Ectodermal cell (in vitro differentiated cells): Measurements from ENCODE around the gene BMP7.

Source experiments
- H3K27ac ChIP-seq: 2 replicates; pipeline ENCODE4 v1.7.0; 2013; ENCODE audit warnings: mild to moderate bottlenecking, low read depth, low read length; ENCODE audit not compliant: insufficient read depth, poor library complexity, severe bottlenecking
- H3K27me3 ChIP-seq: 2 replicates; pipeline ENCODE4 v1.7.0; 2013; ENCODE audit warnings: mild to moderate bottlenecking, low read length; ENCODE audit not compliant: insufficient read depth, control insufficient read depth, poor library complexity, severe bottlenecking
- H3K36me3 ChIP-seq: one replicate; pipeline ENCODE4 v1.7.0; 2013; ENCODE audit warnings: low read length; ENCODE audit not compliant: control insufficient read depth, insufficient read depth
- H3K4me1 ChIP-seq: one replicate; pipeline ENCODE4 v1.7.0; 2013; ENCODE audit warnings: low read length; ENCODE audit not compliant: control insufficient read depth, insufficient read depth
- H3K4me3 ChIP-seq: 2 replicates; pipeline ENCODE4 v1.7.0; 2013; ENCODE audit warnings: low read depth, low read length, control low read depth; ENCODE audit not compliant: insufficient read depth
- H3K9me3 ChIP-seq: 2 replicates; pipeline ENCODE4 v1.7.0; 2013; ENCODE audit warnings: mild to moderate bottlenecking, low read length, moderate library complexity; ENCODE audit not compliant: control insufficient read depth
- WGBS, 2 experiments: methylation state at CpG; one replicate each; pipeline ENCODE4 v1.1.7; 2013; ENCODE audit warnings: missing lambda C conversion rate in 2 of 2; 5-methylcytosine and 5-hydroxymethylcytosine counted together

BMP7 gene

DNA sequence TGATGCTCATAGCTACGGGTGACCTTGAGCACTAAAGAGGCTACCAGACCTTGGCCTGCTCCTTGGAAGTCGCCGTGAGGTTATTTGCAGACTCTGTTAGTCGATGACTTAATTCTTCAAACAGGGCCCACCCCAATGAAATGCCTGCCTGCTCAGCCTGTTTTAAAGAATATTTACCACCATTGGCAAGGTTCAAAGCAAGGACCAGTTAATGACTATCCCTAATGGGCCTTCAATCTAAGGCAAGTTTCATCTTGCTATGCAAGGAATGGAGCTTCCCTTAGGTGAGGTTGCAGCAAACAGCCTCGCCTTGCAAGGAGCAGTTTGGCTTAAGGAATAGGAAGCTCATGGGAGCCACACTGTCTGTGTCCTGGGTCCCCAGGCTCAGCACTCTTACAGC is 40.3 kb upstream of the BMP7 start:
- no peaks in the 10 kb centered on the region for H3K9me3 ChIP-seq
- no peaks in the 10 kb centered on the region for H3K27me3 ChIP-seq
- H3K4me3 ChIP-seq: no peak overlapping the region
- peaks cover 3% of the 10 kb centered on the region for H3K4me1 ChIP-seq
- H3K27ac ChIP-seq: no peak overlapping the region
- no peaks in the 10 kb centered on the region for H3K36me3 ChIP-seq
- WGBS, 2 experiments: 95 to 96% methylated on average over 5 of the region's 5 CpGs

DNA sequence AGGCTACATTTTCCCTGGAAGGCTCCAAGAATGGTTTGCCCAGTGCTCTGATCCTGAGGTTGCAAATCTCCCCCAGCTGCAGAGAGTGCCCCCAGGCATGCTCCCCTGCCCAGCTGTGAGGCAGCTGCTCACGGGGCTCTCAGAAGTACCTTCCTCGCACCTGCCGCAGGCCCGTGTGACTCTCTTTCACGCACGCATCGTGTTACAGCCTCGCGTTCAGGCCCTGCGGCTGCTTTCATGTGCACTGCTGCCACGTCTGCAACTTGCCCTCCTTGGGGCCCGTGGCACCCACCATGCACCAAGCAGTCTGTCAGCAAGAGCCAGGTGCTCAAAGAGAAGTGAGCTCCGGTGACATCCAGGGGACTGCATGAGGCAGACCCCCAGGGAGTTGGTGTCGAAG is 34.6 kb upstream of the BMP7 start:
- Histone ChIP-seq H3K36me3 (no peaks in the 10 kb centered on the region), H3K27me3 (no peaks in the 10 kb centered on the region), H3K4me1 (no peaks in the 10 kb centered on the region), H3K9me3 (no peaks in the 10 kb centered on the region), H3K4me3 (no peak overlapping the region), H3K27ac (no peak overlapping the region)
- 86 to 88% methylated on average over 14 of the region's 14 CpGs for WGBS, 2 experiments

DNA sequence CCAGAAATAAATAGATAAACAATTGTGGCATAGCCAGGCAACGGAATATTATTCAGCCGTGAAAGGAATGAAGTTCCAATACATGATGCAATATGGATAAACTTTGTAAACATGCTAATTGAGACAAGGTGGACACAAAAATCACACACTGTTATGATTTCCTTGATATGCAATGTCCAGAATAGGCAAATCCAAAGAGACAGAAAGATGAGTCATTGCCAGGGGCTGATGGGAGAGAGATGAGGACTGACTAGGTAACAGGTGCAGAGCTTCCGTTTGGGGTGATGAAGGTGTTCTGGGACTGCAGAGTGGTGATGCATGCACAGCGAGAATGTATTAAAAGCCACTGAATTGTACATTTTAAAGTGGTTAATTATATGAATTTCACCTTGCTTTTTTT is 32.0 kb upstream of the BMP7 start:
- 94 to 98% methylated on average over 4 of the region's 4 CpGs for WGBS, 2 experiments
- no peaks in the 10 kb centered on the region for H3K36me3 ChIP-seq
- H3K27ac ChIP-seq: no peak overlapping the region
- H3K4me3 ChIP-seq: no peak overlapping the region
- H3K4me1 ChIP-seq: peaks cover 9% of the 10 kb centered on the region
- H3K27me3 ChIP-seq: no peaks in the 10 kb centered on the region
- no peaks in the 10 kb centered on the region for H3K9me3 ChIP-seq

DNA sequence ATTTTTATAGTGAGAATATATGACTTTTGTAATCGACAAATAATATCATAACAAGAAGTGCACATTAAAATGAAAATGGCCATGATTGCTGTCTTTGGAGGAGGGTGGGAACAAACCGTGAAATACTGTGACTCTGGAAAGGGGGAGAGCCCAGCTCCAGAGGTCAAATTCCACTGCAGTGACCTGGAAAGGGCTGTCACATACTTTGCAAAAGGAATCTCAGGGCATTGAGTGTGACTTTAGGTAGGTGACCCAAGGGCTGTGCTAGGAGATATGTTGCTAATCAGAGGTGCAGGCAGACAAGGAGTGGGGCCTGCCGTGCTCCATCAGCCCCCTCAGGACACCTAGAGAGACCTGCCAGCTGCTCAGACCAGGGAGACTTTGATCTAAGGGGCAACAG is 28.1 kb upstream of the BMP7 start:
- WGBS, 2 experiments: 32 to 63% methylated on average over 2 to 3 of the region's 3 CpGs
- H3K27me3 ChIP-seq: no peaks in the 10 kb centered on the region
- no peaks in the 10 kb centered on the region for H3K9me3 ChIP-seq
- peak overlapping the region; percentile 36 for H3K27ac ChIP-seq
- peaks cover 28% of the 10 kb centered on the region for H3K4me1 ChIP-seq
- H3K36me3 ChIP-seq: no peaks in the 10 kb centered on the region
- no peak overlapping the region for H3K4me3 ChIP-seq

DNA sequence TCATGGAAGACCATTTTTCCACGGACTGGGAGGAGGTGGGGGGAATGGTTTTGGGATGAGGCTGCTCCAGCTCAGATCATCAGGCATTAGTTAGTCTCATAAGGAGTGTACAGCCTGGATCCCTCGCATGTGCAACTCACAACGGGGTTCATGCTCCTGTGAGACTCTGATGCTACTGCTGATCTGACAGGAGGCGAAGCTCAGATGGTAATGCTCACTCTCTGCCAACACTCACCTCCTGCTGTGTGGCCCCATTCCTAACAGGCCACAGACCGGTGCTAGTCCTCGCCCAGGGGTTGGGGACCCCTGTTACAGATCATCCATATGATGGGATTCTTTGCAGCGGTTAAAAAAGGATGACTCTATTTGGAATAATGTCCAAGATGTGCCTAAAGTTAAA is 27.6 kb upstream of the BMP7 start:
- no peaks in the 10 kb centered on the region for H3K36me3 ChIP-seq
- H3K9me3 ChIP-seq: no peaks in the 10 kb centered on the region
- no peak overlapping the region for H3K4me3 ChIP-seq
- no peaks in the 10 kb centered on the region for H3K27me3 ChIP-seq
- WGBS, 2 experiments: 78 to 86% methylated on average over 7 of the region's 7 CpGs
- H3K27ac ChIP-seq: peak overlapping the region; percentile 33
- H3K4me1 ChIP-seq: peaks cover 34% of the 10 kb centered on the region

DNA sequence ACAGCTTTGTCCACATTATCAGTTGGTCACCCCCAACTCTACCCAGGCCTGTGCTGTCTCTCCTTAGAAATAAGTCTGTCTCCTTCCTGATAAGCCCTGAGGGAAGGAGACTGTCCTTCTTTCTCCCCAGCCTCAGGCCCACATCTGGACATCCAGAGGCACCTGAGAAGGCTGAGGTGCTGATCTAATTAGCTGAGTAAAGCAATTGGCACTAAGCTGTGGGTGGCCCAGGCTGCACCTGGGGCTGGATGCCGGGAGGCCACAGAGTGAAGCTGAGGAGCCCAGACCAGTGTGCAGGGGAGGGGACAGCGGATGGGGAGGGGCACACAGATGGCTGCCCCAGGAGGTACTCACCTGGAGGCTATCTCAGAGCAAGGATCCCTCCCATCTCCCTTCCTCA is 26.2 kb upstream of the BMP7 start:
- H3K4me1 ChIP-seq: peaks cover 48% of the 10 kb centered on the region
- 88 to 95% methylated on average over 2 of the region's 2 CpGs for WGBS, 2 experiments
- no peak overlapping the region for H3K27ac ChIP-seq
- H3K27me3 ChIP-seq: no peaks in the 10 kb centered on the region
- no peaks in the 10 kb centered on the region for H3K36me3 ChIP-seq
- no peaks in the 10 kb centered on the region for H3K9me3 ChIP-seq
- no peak overlapping the region for H3K4me3 ChIP-seq

DNA sequence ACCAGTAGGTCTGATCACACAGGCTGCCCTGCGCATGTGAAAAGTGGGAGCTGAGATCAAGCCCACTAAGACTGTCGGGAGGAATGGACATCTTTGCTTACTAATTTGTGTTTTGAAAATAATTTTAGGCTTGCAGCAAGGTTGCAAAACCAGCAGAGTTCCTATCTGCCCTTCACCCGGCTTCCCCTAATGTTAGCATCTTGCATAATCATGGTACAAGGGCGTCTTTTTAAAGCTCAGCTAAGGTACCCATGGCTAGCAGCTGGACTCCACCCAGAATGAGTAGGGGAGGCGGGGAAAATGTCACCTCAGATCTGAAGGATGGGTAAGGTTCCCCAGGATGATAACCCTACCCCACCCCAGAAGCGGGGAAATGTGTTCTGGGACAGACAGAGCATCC is 25.3 kb upstream of the BMP7 start:
- Histone ChIP-seq H3K27ac (no peak overlapping the region), H3K27me3 (no peaks in the 10 kb centered on the region), H3K36me3 (no peaks in the 10 kb centered on the region), H3K9me3 (no peaks in the 10 kb centered on the region), H3K4me1 (peaks cover 57% of the 10 kb centered on the region), H3K4me3 (no peak overlapping the region)
- WGBS, 2 experiments: 94 to 96% methylated on average over 6 of the region's 6 CpGs

DNA sequence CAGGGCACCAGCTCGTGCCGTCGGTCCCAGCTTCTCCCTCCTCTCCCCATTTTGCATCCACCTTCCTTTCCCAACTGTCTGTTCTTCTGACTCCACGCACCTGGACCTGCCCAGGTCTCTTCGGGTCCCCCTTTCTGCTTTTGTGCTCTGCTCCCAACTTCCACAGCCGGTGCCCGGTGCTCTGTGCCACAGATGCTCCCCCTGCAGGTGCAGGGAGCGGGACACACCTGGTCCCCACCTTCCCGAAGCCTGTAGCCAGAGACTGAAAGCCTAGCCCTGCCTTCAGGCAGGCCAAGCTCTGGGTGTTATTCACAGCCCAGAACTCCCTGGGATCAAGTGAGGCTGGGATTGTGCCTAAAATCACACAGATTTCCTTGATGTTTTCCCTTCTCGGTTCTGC is 24.6 kb upstream of the BMP7 start:
- Histone ChIP-seq H3K4me3 (no peak overlapping the region), H3K9me3 (no peaks in the 10 kb centered on the region), H3K27me3 (no peaks in the 10 kb centered on the region), H3K27ac (no peak overlapping the region), H3K36me3 (no peaks in the 10 kb centered on the region), H3K4me1 (peaks cover 64% of the 10 kb centered on the region)
- WGBS, 2 experiments: 86% methylated on average over 10 of the region's 10 CpGs

DNA sequence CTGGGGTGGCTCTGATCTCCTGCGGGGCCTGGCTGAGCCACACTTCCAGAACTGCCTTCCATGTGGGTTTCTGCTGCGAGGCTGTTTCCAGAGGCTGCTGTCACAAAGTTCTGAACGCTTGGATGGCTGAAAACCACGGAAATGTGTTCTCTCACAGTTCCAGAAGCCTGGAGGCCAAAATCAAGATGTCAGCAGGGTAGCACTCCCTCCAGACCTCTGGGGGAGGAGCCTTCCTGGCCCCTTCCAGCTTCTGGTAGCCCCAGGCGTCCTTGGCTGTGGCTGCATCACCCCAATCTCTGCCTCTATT is 23.7 kb upstream of the BMP7 start:
- H3K4me3 ChIP-seq: no peak overlapping the region
- no peak overlapping the region for H3K27ac ChIP-seq
- 80 to 82% methylated on average over 5 of the region's 5 CpGs for WGBS, 2 experiments
- H3K36me3 ChIP-seq: no peaks in the 10 kb centered on the region
- H3K27me3 ChIP-seq: no peaks in the 10 kb centered on the region
- H3K9me3 ChIP-seq: no peaks in the 10 kb centered on the region
- peaks cover 65% of the 10 kb centered on the region for H3K4me1 ChIP-seq

DNA sequence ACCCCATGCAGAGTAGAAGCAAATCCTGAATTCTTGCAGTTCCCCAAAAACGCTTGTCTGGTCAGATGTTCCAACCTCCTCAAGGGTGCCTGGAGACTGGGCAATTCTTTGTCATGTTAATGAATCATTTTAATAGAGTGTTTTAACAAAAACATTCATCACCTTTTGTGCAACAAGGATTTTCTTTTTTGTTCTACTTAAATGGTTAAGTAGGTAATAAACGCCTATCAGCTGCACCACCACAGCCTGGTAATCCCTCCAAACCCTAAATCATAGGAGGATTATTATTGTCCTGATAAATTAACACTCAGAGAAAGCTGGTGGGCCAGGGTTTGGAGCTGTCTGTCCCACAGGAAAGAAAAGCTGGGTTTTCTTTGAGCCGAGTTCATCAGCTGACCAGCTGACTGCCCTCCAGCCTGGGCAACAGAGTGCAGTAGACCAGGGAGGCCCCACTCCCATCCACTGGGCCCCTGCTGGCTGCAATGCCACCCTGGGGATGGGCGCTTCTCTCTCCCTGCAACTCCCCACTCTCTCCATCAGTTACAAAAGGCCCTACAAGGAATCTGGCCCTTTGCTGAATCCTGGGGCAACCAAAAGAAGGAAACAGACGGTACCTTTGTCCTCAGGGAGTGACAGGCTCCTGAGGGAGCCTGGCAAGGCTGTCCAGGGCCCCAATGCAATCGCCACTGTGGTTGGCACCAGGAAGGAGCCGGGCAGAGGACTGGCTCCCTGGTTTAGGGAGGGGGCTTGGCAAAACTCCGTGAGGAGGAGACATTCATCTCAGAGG is 23.1 kb upstream of the BMP7 start:
- 57 to 74% methylated on average over 7 of the region's 8 CpGs for WGBS, 2 experiments
- Histone ChIP-seq H3K4me3 (no peak overlapping the region), H3K27ac (peak overlapping the region; percentile 2), H3K36me3 (no peaks in the 10 kb centered on the region), H3K4me1 (peaks cover 70% of the 10 kb centered on the region), H3K9me3 (no peaks in the 10 kb centered on the region), H3K27me3 (no peaks in the 10 kb centered on the region)
